Colonic mucosa (tissue), 4 donors: Measurements from ENCODE around the gene GMDS. TPM values are rescaled to one million over a fixed set of nuclear protein-coding genes. Genes with fewer than 3 reads are reported as not detected.

Experiments
- DNase-seq: peaks from one replicate; pipeline ENCODE4 v3.0.0-alpha.2; 2020
- H3K27ac ChIP-seq: fragments of 200-600 bp; one replicate; pipeline ENCODE4 v1.8.0; 2021
- H3K27me3 ChIP-seq: fragments of 200-600 bp; one replicate; pipeline ENCODE4 v1.8.0; 2021
- H3K36me3 ChIP-seq: fragments of 200-600 bp; one replicate; pipeline ENCODE4 v1.8.0; 2021
- H3K4me1 ChIP-seq: fragments of 200-600 bp; one replicate; pipeline ENCODE4 v1.8.0; 2021; ENCODE audit warnings: mild to moderate bottlenecking
- H3K4me3 ChIP-seq: fragments of 200-600 bp; one replicate; pipeline ENCODE4 v1.8.0; 2021
- H3K9ac ChIP-seq, 2 donors: one replicate each; pipeline ENCODE4 v1.7.0; 2013; ENCODE audit warnings: control low read depth in 2 of 2, low read depth in 2 of 2, low read length in 2 of 2
- H3K9me3 ChIP-seq: fragments of 200-600 bp; one replicate; pipeline ENCODE4 v1.8.0; 2021
- intact Hi-C: fragments of 100-400 bp; cut with DNase I; formaldehyde crosslinking; loops from one replicate; pipeline ENCODE4 v1.14.1; 2022
- total RNA-seq, 2 donors: library from RNA; stranded (reverse); fragmentation: NEBNext Ultra II Directional in 1 of 2; extraction: Animal tissue kit (Norgen Biotek cat#: 25700) in 1 of 2; gene quantifications; one replicate each; pipeline ENCODE4 v1.2.1, GENCODE V29; 2021
- TF ChIP-seq, protein P1 (sequence below): fragments of 200-600 bp; IDR thresholded peaks from one replicate; pipeline ENCODE4 v1.8.0; 2022; ENCODE audit warnings: antibody characterized with exemption, mild to moderate bottlenecking
- donor health status: healthy.
- donor health status: DM: no; HTN: no; CAD: no.
- donor health status: DM: no; HTN: no; CAD: no.

The GMDS gene
- total RNA-seq, 2 donors from 2014 or later = 247 to 272 TPM

DNA sequence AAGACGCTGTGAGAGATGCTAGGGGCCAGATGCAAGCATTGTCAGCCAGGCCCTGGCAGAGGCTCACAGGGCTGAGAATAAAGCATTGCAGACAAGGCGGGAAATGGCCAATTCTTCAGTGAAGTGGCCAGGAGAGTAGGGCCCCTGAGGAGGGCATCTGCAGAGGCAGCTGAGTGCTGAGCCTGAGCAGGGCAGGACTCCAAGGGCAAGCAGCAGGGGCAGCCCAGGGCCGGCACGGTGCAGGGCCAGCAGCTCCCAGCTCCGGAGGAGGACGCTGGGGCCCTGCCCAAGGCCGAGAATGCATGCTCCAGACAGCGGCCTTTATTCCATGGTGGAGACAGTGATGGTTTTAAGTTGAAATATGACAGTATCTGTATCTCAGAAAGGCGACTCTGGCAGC is 330.2 kb downstream of the GMDS start:
- intact Hi-C loops = no loop called here
- Histone ChIP-seq H3K27me3 (no peaks in the 10 kb centered on the region), H3K9me3 (no peaks in the 10 kb centered on the region), H3K4me3 (no peak overlapping the region), H3K27ac (no peak overlapping the region), H3K4me1 (no peaks in the 10 kb centered on the region), H3K9ac (no peak overlapping the region), H3K36me3 (no peaks in the 10 kb centered on the region)
- no peak for DNase-seq
- TF ChIP-seq, protein P1, sequence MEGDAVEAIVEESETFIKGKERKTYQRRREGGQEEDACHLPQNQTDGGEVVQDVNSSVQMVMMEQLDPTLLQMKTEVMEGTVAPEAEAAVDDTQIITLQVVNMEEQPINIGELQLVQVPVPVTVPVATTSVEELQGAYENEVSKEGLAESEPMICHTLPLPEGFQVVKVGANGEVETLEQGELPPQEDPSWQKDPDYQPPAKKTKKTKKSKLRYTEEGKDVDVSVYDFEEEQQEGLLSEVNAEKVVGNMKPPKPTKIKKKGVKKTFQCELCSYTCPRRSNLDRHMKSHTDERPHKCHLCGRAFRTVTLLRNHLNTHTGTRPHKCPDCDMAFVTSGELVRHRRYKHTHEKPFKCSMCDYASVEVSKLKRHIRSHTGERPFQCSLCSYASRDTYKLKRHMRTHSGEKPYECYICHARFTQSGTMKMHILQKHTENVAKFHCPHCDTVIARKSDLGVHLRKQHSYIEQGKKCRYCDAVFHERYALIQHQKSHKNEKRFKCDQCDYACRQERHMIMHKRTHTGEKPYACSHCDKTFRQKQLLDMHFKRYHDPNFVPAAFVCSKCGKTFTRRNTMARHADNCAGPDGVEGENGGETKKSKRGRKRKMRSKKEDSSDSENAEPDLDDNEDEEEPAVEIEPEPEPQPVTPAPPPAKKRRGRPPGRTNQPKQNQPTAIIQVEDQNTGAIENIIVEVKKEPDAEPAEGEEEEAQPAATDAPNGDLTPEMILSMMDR = no peak

DNA sequence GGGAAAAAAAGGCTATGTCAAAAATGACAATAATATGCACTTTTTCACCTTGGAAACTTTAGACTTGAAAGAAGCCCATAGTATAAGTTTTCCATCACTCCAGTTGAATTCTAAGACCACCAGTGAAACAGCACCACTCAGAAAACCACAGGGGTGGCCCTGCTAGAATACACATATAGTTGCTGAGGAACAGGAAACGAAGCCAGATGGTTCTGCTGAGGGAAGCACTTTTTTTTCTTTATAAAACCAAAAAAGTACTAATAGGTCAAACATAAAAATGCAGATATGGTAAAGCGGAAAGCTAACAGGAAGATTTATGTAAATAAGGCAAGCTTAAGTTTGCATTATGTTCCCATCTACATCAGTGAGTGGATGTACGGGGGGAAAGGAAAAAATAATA is 331.8 kb downstream of the GMDS start:
- no peak for DNase-seq
- intact Hi-C loops = no loop called here
- Histone ChIP-seq H3K27ac (no peak overlapping the region), H3K4me1 (no peaks in the 10 kb centered on the region), H3K36me3 (no peaks in the 10 kb centered on the region), H3K9ac (no peak overlapping the region), H3K27me3 (no peaks in the 10 kb centered on the region), H3K4me3 (no peak overlapping the region), H3K9me3 (no peaks in the 10 kb centered on the region)
- TF ChIP-seq, protein P1 = no peak

DNA sequence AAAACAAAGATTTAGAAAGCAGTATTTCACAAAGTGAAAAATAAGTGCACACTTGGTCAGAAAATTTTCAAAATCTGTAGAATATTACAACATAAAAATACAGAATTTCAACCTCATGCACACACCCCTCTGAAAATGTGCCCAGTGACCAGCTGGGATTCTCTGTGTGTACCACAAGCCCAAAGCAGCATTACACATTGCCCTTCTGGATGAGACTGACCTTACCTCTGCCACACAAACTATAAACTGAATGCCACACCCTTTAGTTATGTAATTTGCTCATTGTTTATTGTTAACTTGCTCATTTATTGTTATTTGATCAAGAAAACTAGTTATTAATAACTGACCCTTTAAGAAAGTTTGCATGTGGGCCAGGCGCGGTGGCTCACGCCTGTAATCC is 332.7 kb downstream of the GMDS start:
- no peaks in the 10 kb centered on the region for H3K4me1 ChIP-seq
- H3K27me3 ChIP-seq = no peaks in the 10 kb centered on the region
- H3K36me3 ChIP-seq = no peaks in the 10 kb centered on the region
- intact Hi-C loops = no loop called here
- no peak overlapping the region for H3K4me3 ChIP-seq
- H3K27ac ChIP-seq = no peak overlapping the region
- TF ChIP-seq, protein P1 = no peak
- no peak for DNase-seq
- no peak overlapping the region for H3K9ac ChIP-seq
- H3K9me3 ChIP-seq = no peaks in the 10 kb centered on the region

DNA sequence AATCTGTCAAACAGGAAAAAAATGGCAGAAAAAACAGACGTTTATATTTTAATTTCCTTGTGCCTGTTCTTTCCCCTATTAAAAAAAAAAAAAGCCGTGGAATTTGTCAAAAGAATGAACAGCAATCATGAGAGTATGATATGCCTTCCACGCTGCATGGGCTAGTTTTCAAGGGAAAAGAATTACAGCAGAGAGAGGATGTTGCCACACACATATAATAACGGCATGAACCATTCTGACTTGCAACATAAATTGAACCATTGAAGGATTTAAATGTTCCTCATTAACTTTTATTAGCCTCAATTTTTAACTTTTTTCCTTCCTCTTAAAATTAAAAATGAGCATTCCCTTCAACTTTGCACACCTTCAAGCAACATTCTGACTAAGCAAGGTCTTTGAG is 333.9 kb downstream of the GMDS start:
- H3K4me1 ChIP-seq = no peaks in the 10 kb centered on the region
- H3K9ac ChIP-seq = no peak overlapping the region
- DNase-seq = no peak
- no peaks in the 10 kb centered on the region for H3K9me3 ChIP-seq
- H3K27me3 ChIP-seq = no peaks in the 10 kb centered on the region
- no peak overlapping the region for H3K27ac ChIP-seq
- intact Hi-C loops = no loop called here
- TF ChIP-seq, protein P1 = no peak
- no peaks in the 10 kb centered on the region for H3K36me3 ChIP-seq
- H3K4me3 ChIP-seq = no peak overlapping the region

DNA sequence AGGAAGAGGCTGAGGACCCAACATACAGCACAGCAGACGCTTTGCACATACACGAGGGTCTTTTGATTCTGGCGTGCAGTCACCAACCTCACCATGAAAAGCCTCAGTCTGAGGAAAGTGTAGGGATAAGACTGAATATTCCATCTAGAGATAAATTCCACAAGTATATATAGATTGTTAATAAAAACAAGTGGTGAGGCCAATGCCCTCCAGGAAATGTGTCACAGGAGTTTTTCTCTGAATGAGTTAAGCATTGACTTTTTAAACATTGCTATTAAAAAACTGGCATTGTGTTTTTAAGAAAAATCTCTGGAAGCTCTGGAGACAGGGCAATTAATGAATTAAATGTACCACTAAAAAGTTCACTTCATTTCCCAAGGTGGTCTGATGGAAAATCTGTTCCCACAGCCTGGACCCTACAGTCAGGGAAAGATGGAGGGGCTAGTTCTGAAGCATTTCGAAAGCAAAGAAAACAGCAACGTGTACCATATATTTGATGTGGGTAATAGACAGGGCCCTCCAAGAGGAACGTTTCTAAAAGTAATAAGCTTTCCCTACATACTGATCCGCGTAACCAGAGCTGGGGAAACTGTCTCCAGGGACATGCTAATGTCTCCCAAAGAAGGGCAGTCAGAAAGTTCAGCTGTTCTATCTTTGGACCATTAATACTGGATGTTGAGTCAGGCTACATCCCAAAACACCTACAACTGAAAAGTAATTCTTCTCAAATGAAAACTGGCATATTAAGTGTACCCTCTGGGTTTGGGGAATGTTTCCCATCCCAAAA is 334.6 kb downstream of the GMDS start:
- intact Hi-C loops = no loop called here
- no peaks in the 10 kb centered on the region for H3K27me3 ChIP-seq
- H3K4me3 ChIP-seq = no peak overlapping the region
- DNase-seq = no peak
- H3K9me3 ChIP-seq = no peaks in the 10 kb centered on the region
- no peaks in the 10 kb centered on the region for H3K4me1 ChIP-seq
- no peak overlapping the region for H3K27ac ChIP-seq
- no peak overlapping the region for H3K9ac ChIP-seq
- TF ChIP-seq, protein P1 = no peak
- no peaks in the 10 kb centered on the region for H3K36me3 ChIP-seq
